ENCODE measurements around the gene SLU7.

SLU7 gene

GRCh38 chr5:160367885-160368284, 51.0 kb downstream of the SLU7 start:
- H4K20me1 ChIP-seq (ENCODE audit: control insufficient read depth, insufficient read depth, low read depth, low read length): no peaks in the 10 kb centered on the region
- H3K27me3 ChIP-seq (ENCODE audit: control insufficient read depth, low read length): peaks cover 10% of the 10 kb centered on the region; the same call in 1 of the 2 replicates
- H3K4me1 ChIP-seq (ENCODE audit: control insufficient read depth, low read length): peaks cover 5% of the 10 kb centered on the region; the same call in 1 of the 2 replicates
- H3K27ac ChIP-seq (ENCODE audit: low read depth, low read length): no peak overlapping the region
- TF ChIP-seq CTCF (IDR thresholded peaks at IDR 0.05; ENCODE audit: low read depth, low read length, poor library complexity, severe bottlenecking): no peak
- no peak for TF ChIP-seq EZH2phosphoT487 (IDR thresholded peaks at IDR 0.05; ENCODE audit: borderline replicate concordance, low read length)
- H3K36me3 ChIP-seq (ENCODE audit: control insufficient read depth, low read length): no peaks in the 10 kb centered on the region
- H3F3A ChIP-seq (ENCODE audit: control insufficient read depth, insufficient read depth): no peaks in the 10 kb centered on the region
- H3K9me3 ChIP-seq (ENCODE audit: control insufficient read depth, insufficient read depth, low read length): no peaks in the 10 kb centered on the region
- no peaks in the 10 kb centered on the region for H3K79me2 ChIP-seq (ENCODE audit: control insufficient read depth, low read length)
- no peaks in the 10 kb centered on the region for H3K9me2 ChIP-seq (replicated peaks; ENCODE audit: control insufficient read depth, low read length)
- no peak overlapping the region for H3K4me3 ChIP-seq (ENCODE audit: low read length)
- H3K4me2 ChIP-seq (ENCODE audit: low read length): no peak overlapping the region

- Histone ChIP-seq H3F3A (ENCODE audit: control insufficient read depth, insufficient read depth) (no peaks in the 10 kb centered on the region), H3K36me3 (ENCODE audit: control insufficient read depth, low read length) (no peaks in the 10 kb centered on the region), H3K4me2 (ENCODE audit: low read length) (no peak overlapping the region), H3K79me2 (ENCODE audit: control insufficient read depth, low read length) (no peaks in the 10 kb centered on the region), H4K20me1 (ENCODE audit: control insufficient read depth, insufficient read depth, low read depth, low read length) (no peaks in the 10 kb centered on the region), H3K4me1 (ENCODE audit: control insufficient read depth, low read length) (peaks cover 5% of the 10 kb centered on the region; the same call in 1 of the 2 replicates), H3K4me3 (ENCODE audit: low read length) (no peak overlapping the region), H3K9me3 (ENCODE audit: control insufficient read depth, insufficient read depth, low read length) (no peaks in the 10 kb centered on the region), H3K9me2 (replicated peaks; ENCODE audit: control insufficient read depth, low read length) (no peaks in the 10 kb centered on the region), H3K27ac (ENCODE audit: low read depth, low read length) (no peak overlapping the region), H3K27me3 (ENCODE audit: control insufficient read depth, low read length) (peaks cover 10% of the 10 kb centered on the region; the same call in 1 of the 2 replicates)
- TF ChIP-seq CTCF (IDR thresholded peaks at IDR 0.05; ENCODE audit: low read depth, low read length, poor library complexity, severe bottlenecking) (no peak), EZH2phosphoT487 (IDR thresholded peaks at IDR 0.05; ENCODE audit: borderline replicate concordance, low read length) (no peak)
These were observed 51.6 kb downstream of the SLU7 start for GRCh38 chr5:160367261-160367660.

GRCh38 chr5:160366230-160366629, 52.7 kb downstream of the SLU7 start:
- H3K79me2 ChIP-seq (ENCODE audit: control insufficient read depth, low read length): no peaks in the 10 kb centered on the region
- no peaks in the 10 kb centered on the region for H3K9me2 ChIP-seq (replicated peaks; ENCODE audit: control insufficient read depth, low read length)
- no peak overlapping the region for H3K27ac ChIP-seq (ENCODE audit: low read depth, low read length)
- no peaks in the 10 kb centered on the region for H3F3A ChIP-seq (ENCODE audit: control insufficient read depth, insufficient read depth)
- peaks cover 10% of the 10 kb centered on the region; the same call in 1 of the 2 replicates for H3K27me3 ChIP-seq (ENCODE audit: control insufficient read depth, low read length)
- no peaks in the 10 kb centered on the region for H4K20me1 ChIP-seq (ENCODE audit: control insufficient read depth, insufficient read depth, low read depth, low read length)
- H3K4me3 ChIP-seq (ENCODE audit: low read length): no peak overlapping the region
- TF ChIP-seq EZH2phosphoT487 (IDR thresholded peaks at IDR 0.05; ENCODE audit: borderline replicate concordance, low read length): no peak
- TF ChIP-seq CTCF (IDR thresholded peaks at IDR 0.05; ENCODE audit: low read depth, low read length, poor library complexity, severe bottlenecking): no peak
- peaks cover 5% of the 10 kb centered on the region; the same call in 1 of the 2 replicates for H3K4me1 ChIP-seq (ENCODE audit: control insufficient read depth, low read length)
- H3K36me3 ChIP-seq (ENCODE audit: control insufficient read depth, low read length): no peaks in the 10 kb centered on the region
- H3K9me3 ChIP-seq (ENCODE audit: control insufficient read depth, insufficient read depth, low read length): no peaks in the 10 kb centered on the region
- H3K4me2 ChIP-seq (ENCODE audit: low read length): no peak overlapping the region

All from DOHH2 (cell line).